GM18508 (cell line): Measurements from ENCODE around the gene CELF2.

Experiments
- ATAC-seq: cut with Tn5 transposase; IDR thresholded peaks from one replicate; pipeline ENCODE4 v1.9.1; 2021; ENCODE audit warnings: moderate number of reproducible peaks; ENCODE audit not compliant: insufficient read depth, unreplicated experiment

CELF2 gene

DNA sequence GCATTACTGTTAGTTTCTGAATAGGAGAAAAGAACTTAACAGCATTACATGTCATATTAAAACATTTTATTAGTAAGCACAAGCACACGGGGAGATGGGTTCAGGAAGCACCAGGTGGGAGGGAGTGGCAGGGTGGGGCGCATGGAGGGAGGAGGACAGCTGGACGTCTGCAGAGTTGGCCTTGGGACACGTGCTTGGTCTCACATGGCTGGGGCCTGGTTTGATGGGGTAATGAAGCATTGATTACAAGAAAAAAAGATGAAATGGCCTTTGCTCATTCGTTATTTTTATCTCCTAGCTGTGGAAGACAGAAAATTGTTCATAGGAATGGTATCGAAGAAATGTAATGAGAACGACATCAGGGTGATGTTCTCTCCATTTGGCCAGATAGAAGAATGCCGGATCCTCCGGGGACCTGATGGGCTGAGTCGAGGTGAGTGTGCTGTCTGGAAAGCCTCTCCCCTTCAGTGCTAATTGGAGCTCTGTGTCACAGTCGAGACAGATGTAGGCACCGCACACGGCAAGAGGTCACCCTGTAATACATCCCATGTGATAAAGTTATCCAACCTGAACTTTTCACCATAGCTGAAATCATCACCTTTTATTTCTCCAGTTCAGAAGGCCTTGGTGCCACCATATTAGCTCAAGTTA is 239.9 kb downstream of the CELF2 start:
- ATAC-seq, result no peak

DNA sequence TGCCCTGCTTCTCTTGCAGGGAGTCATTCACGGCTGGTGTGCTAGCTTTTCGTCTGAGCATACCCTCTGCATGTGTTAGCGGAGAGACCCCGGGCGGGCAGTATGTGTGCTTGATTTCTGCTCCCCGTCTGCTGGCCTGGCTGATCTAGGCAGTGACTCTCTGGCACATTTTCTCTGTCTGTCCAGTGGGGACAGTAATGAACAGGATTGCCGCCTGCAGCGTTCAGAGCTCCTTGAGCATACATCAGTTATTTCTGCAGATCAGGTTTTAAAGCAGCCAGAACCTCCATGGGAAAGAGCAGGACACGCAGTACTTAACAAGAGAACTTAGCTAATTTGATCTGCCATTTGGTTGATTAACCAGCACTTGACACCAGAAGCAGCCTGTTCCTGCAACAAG is 242.5 kb downstream of the CELF2 start:
- ATAC-seq, result no peak

DNA sequence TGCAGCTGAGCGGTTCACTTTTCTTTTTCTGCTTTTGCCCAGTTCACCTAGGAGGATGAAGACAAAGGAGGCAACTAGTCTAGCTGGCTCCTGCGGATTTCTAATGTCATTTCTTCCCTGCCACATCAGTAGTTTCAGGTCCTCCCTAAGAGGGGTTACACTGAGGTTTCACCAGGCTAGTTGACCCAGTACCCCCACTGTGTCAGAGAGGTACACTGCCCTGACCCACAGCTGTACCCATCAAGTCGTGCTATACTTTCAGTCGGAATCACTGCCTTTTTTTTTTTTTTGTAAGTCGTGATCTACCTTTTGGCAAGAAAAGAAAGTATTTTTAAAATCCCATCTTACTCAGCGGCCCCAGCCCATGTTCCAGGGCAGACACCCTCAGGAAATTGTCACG is 243.5 kb downstream of the CELF2 start:
- ATAC-seq, result no peak

DNA sequence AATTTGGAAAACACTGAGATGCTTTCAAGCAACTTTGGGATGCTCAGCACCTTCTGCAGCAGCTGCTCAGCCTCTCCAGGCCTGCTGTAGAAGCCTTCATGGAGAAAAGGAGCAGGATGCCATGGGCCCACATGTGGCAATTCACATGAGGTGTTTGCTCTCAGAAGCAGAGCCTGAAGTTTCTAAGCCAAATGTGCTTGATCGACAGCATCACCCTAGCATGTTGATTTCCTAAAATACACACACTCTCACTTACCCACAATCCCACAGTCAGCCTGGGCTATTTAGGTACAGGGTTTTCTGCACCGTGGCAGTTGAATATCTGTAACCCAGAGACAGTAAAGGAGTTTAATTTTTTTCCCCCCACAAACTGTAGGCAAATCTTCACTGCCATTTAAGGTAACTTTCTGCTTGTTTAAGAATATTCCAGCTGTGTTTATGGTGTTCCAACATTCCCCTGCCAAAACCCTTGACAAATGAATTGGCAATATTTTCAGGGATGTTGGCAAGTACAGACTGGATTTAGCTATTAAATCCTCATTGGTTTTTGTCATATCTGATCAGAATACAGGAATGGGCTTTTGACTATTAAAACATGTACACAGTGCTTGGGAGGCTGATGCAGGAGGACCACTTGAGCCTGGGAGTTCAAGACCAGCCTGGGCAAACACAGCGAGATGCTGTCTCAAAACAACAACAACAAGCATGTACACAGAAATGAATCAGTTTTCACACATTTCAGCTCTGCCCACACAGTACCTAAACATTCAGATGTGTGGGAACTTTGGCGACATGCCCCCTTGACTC is 244.2 kb downstream of the CELF2 start:
- ATAC-seq, result no peak

DNA sequence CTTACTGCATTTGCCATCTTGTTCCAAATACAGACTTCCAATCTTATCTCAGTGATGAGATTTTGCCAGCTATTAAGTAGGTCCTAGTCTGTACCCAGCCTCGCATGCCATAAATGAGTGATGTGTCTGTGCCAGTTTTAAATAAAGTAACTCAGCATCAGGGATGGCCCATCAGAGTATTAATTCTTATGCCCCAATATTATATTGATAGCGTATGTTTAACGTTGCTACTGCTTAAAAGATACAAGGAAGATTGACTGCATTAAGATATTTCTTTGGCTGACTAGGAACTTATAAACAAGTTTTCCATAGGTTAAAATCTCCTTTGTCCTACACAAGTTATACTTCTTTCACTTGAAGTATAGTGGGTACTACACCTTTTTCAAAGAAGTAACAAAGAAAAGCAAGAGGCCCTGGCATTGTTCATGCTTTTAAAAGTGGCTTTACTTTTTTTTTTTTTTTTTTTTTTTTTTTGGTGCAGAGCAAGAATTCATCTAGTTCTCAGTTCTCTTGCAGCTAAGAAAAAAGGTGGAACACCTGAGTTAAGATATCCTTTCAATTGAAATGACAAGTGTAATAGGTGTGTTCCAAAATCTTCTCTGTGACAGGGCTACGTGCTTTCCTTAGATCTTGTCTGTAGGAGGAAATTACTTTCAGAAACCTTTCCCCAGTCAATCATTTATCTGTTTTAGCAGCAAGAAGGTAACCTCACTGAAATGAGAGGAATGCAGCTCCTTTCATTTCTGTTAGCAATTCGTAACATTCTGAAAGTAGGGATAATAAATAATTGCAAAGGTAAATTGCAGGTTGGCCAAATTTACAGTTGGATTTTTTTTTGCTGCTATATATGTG is 245.0 kb downstream of the CELF2 start:
- no peak for ATAC-seq

DNA sequence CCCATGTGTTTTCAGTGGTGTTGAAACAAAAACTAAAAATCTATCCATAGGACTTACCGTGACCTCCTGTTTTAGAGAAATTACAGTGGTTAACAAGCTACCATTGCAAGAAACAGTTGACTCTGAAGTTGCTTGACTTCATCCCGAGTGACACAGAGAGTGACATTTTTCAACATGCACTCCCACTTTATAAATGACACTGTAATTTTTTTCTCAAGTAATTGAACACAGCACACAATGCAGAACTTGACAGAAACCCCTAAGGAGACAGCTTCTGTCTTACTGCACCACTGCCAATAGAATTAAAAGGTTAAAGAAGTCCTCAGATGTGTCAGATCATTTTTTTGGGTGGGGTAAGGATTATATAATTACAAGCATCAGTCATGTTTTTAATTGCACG is 246.1 kb downstream of the CELF2 start:
- no peak for ATAC-seq

DNA sequence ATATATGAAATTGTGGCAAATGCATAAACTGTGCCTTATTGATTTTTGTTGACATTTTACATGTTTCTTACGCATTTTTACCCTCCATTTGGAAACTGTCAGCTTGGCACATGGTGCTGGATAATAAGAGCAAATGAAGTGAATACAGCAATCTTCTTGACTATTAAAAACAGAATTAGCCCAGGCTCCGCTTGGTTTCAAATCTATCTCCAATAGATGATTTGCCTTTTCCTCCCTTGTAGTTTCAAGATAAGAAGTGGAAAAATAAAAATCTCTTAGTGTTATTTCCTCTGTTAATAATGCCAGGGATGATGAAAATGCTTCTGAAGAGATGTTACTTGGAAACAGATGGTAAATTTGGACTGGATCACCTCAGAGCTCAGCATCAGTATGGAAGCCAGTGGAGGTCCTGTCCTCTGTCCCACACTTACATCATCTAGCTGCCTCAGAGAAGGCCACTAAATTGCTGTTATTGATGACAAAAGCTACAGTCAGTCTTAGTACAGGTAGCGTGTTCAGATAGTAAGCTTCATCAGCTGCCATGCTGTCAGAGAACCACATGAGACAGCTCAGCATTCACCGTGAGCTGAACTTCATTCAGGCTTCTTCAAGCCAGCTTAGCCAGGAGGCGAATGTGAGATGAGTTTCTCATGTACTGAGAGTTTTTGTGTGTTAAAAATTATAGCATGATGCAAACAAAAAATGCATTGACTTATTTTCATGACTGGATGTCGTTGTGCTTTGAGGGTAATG is 246.8 kb downstream of the CELF2 start:
- ATAC-seq, result no peak

DNA sequence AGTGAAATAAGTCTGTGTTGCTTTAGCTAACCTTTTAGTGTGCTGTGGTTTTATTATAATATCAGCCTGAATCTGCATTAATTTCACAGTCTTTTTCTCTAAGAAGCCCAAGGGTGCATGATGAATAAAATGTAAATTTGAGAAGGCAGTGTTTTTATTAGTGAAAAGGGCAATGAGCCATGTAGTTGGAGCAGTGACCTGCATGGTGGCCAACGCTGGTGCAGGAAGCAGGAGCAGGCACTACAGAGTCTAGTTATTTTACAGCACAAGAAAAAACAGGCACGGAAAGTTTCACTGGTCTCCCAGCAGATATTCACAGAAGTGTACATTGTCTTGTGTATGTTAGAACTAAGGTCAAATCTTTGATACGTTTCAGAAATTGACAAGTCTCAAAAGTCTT is 247.8 kb downstream of the CELF2 start:
- no peak for ATAC-seq

DNA sequence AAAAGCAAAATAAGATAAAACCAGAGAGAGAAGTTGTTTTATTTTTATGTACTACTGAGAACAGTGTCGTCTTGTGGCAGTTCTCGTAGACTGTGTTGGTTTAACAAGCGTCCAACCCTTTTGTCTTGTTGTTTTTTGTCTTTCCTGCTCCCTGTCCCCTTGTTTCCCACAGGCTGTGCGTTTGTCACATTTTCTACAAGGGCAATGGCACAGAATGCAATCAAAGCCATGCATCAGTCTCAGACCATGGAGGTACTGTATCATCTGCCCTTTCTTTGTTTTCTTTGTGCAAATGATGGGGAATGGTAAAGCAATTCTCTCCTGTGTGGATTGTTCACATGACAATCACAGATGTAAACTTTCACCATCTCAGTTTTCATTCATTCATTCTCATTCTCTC is 248.8 kb downstream of the CELF2 start:
- no peak for ATAC-seq

DNA sequence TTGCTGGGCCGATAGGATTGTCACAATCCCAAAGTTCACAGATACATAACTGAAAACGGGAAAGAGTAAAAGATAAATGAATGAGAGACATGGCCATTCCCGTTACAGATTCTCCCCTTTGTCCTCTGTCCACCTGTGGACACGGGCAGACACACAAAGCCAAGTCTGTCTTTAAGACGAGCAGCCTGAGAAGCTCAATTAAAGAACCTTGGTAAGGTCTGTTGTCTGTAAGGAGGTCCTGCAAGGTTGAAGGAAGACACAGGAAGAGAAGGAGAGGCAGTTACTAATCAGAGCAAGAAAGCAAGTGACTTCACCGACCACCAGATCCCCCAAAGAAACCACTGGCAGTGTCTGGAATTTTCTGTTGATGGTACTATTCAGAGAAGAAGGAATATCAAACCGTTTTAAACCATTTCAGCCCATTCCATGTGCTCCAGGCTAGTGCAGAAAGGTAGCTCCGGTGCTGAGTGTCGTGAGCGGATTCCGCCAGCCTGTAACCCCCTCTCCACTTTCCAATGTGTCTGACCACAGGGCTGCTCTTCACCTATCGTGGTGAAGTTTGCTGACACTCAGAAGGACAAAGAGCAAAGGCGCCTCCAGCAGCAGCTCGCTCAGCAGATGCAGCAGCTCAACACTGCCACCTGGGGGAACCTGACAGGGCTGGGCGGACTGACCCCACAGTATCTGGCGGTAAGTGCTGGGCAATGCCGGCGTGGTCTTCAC is 252.6 kb downstream of the CELF2 start:
- no peak for ATAC-seq

DNA sequence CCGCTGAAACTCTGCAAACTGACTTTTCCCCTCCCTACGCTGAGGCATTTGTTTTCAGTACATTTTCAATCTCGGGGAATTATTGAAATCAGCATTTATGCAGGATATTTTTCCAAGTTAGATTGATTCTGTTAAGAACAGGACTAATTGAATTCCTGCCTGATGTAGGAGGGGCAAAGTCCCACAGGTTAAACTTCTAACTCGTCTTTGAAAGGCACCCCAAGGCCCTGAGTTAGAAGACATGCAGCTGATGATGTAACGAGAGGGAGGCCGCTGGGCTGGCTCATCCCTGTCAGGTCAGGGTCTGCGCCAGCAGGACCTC is 253.1 kb downstream of the CELF2 start:
- ATAC-seq, result no peak

DNA sequence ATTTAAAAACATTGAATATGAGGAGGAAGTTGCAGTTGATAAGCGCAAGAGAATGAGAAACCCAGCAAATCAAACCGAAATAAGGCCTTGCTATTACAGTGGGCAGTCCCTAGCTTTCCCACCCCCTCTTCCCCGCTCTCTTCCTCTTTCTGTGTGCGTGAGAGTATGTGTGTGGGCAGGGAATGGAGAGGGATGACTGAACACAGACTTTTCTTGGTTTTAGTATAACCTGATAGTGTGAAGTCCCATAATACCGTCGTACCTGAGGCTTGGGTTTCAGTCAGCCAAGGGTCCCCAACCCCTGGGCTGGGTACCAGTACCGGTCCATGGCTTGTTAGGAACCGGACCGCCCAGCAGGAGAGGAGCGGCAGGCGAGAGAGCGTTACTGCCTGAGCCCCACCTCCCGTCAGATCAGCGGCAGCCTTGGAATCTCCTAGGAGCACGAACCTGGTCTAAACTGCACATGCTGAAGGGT is 255.3 kb downstream of the CELF2 start:
- peak; percentile 58 for ATAC-seq

DNA sequence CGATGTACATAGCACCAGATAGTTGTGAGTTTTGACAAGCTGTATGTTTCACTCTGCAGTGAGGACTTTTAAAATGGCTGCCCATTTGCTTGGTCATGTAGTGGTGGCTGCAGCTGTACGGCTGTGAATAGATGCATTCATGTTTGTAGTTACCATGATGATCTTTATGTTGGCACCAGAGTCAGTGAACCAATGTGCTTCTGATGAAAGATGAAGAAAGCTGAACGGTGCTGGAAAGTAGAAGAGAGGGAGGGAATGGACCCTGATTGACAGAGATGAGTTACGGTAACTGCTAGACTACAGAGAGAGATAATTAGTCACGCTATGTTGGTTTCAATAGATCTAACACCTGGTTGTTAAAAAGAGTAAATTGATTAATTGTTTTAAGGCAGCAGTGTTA is 256.8 kb downstream of the CELF2 start:
- ATAC-seq, result no peak

DNA sequence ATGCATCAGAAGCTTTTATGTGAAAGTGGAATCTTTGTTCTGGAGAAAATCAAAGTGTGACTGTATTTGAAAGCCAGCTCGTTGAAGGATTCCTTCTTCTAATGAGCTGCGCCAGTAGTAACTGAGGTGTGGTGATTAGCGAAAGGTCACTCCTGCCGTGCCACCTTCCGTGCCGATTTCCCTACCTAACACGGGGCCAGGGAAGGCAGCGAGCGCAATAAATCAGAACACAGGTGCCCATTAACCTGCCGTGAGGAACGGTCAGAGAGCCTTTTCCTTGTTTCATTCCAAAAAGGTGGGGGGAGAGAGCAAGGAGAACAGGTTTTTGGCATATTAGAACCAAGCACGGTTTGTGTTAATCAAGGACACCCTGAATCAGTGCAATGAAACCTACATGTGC is 258.0 kb downstream of the CELF2 start:
- ATAC-seq, result no peak

DNA sequence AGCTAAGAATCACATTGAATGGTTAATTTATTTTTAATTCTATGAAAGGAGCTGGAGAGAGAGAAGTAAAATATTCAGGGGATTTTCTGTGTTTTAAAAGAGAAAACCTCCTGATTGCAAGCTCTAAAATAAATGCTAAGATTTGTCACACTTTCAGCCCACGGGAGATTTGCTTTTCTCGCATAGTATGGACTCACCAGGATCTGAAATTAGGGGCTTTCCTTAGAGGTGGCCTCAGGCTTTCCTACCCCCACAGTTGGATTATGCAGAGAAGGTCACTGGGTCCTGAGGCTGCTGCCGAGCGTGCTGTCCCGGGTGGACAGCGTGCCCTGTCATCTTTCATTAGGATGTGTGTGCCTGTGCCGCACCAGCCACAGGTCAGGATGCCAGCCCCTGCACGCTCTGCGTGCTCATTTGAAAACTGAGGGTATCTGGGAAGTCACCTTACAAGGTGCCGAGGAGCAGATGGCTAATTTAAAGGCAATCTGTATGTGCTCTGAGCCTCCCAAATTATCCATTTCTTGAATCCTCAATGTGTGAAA is 258.8 kb downstream of the CELF2 start:
- ATAC-seq, result no peak

DNA sequence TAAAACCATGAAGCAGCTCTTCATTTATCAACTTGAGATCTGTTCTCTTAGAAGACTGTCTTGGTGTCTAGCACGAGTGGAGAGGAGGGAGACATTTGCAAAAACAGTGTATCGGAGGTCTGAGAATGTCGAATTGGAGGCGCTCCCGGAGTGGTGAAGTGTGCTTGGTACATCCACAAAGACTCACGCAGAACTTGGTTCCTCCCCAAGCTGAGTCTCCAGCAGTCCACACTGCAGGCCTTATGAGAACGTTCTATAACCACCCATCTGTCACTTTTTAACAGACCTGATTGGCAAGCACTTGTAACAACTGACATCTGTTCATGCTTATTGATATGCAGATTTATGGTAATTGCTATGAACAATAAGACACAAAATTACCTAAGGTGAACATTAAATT is 261.6 kb downstream of the CELF2 start:
- ATAC-seq, result no peak

DNA sequence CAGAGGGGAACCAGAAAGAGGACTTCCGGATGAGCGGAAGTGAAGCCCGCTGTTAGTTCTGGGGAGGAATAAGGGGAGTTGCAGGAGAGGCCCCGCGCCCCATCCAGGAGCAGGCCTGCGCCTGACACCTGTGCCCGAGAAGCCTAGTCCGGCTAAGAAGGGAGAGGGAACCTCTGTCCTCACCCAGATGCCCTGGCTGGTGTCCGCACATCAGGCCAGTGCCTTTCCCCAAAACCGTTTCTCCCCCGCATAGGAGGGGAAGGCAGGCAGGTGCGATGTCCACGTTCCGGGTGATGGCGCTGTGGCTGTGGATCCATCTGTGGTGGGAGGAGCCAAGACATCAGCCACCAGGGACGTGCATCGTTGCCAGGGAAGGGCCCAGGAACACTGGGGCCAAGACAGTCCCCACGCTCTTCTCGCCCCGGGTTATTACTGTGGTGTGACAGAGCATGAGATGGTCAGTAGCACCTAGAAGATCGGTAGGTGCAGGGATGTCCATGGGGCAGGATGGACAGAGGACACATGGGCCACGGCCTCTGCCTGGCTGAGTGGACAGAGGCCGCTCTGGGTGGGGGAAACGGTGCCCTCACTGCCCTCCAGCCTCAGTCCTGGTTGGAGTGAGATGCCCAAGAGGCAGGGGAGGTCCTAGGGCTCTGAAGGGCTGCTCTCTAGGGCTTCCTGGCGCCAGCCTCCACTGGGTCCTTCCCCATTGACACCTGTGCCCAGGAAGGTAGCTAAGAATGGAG is 262.7 kb downstream of the CELF2 start:
- ATAC-seq, result no peak

DNA sequence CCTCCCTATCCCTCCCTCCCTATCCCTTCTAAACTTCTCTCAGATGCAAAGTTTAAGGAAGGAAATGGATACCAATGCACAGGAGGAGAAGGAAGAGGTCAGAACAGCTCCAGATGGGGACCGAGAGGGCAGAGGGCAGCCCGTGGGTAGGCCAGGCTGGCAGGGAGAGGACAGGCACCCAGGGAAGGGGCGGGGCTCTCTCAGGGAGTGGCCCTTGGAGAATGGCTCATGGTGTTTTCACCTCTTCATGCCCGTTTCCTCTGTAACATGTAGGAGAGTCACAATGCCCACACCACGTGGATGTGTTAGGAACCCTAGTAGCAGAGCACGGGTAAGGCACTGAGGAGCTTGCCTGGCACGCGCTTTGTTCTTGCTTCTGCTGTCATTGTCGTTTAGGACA is 264.5 kb downstream of the CELF2 start:
- no peak for ATAC-seq

DNA sequence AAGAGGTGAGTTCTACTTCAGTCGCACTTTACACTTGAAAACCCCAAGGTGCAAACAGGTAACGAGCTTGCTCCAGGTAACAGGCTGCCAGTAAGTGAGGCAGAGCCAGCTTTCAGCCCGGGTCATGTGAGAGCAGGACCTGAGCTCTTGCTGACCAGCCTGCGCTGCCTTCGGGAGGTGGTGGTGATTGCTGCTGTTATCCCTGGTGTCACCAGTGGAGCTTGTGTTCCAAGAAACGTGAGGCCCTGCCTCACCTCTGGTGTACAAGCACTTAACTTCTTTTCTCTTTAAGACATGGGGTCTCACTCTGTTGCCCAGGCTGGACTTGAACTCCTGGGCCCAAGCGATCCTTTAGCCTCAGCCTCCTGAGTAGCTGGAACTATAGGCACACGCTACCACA is 265.0 kb downstream of the CELF2 start:
- no peak for ATAC-seq
